ENCODE measurements around the gene P2RY2.
"Not testable (repeated sequence)": the region's sequence is repeated elsewhere in the genome, so short reads cannot be mapped to it uniquely, and the experiment has no call there.

The P2RY2 gene

DNA sequence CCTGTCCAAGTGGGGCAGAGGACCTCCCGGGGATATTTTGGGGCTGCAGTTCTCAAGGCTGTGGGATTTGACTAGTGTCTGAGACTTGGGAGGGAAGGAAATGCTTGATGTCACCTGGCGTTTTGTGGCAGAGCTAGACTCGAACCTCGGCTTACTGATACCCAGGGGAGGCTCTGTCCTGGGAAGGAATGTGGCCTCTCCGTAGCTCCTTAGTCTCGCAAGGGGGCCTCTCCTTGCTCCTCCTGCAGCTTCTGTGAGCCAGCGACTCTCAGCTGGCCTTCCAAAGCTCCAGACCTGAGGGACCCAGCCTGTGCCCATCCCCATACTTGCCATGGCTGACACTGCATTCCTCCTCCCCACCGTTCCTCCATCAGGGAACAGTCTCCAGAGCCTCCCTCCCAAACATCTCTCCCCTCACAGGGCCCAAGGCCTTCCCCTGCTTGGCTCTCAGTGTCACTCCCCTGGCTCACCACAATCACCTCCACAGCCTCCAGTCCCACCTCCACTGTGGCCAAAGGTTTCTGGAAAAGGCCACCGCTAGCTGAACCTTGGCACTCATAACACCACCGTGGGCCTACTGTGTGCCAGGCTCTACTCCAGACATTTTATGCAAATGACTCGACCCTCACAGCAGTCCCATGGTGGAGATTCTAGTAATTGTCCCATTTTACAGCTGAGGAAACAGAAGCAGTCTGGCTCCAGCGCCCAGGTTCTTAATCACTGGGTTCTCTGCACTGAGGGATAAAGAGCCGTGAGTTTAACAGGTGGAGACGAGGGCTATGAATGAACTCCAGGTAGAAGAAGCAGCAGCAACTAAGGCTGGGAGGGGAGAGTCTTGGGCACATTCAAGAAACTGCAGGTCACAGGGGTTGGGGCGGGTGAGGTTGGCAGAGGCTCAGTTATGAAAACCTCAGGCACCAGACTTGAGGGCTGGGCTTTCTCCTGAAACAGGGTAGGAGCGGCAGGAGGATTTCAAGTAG, 12.1 kb downstream of the P2RY2 start:
- no peak for FAIRE-seq

- FAIRE-seq, result no peak
Observed at GRCh38 chr11:73230931-73231330, 12.8 kb downstream of the P2RY2 start.

GRCh38 chr11:73232487-73232886, 14.4 kb downstream of the P2RY2 start:
- FAIRE-seq, result not testable (repeated sequence)

DNA sequence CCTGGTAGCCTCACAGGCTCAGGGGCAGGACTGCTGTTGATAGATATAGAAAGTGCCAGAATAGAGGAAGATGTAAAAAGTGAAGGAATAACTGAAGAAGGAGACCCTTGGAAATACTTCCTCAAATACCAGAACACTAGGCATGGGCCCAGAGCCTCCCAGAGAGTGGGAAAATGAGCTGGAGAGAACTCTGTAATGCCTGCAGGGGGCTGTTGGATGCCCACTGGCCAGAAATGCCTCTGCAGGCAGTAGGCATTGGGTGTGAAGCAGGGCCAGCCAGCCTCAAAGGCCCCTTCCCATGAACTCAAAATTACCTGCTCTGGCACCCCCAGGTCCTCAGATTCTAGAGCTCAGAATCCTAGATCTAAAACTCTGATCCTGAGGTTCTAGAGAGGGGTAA, 15.1 kb downstream of the P2RY2 start:
- no peak for FAIRE-seq

GRCh38 chr11:73233692-73234470, 15.8 kb downstream of the P2RY2 start:
- FAIRE-seq, result no peak

GRCh38 chr11:73234471-73235181, 16.5 kb downstream of the P2RY2 start:
- no peak for FAIRE-seq

DNA sequence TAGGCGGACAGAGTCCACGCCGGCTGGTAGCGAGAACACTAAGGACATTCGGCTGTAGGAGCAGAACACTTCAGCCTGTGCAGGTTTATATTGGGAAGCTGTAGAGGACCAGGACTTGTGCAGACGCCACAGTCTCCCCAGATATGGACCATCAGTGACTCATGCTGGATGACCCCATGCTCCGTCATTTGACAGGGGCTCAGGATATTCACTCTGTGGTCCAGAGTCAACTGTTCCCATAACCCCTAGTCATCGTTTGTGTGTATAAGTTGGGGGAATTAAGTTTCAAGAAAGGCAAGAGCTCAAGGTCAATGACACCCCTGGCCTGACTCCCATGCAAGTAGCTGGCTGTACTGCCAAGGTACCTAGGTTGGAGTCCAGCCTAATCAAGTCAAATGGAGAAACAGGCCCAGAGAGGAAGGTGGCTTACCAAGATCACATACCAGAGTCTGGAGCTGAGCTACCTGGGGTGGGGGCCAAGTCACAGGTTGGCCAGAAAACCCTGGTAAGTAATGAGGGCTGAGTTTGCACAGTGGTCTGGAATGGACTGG, 17.2 kb downstream of the P2RY2 start:
- FAIRE-seq, result no peak

DNA sequence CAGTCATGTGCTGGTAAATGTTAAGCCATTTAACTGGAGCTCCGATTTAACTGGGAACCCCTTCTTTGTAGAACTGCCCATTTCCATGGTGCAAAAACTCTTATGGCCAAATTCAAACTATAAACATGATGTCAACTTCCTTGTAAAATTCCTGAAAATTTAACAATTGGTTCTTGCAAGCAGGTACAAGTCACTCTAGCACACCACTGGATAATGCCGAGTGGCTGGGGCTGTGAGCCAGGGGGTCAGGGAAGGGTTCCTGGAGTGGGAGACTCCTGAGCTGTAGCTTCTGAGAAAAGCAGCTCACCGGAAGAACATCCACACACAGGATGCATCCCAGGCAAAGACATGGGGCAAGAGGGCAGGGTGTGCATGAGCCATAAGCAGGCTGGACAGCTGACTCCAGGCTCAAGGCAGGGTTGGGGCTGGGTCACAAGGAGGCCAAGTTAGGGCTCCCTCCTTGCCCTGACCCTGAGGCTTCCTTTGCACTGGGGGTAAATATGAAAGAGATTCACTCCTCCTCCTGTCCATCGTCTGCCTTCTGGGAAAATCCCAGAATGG, 18.2 kb downstream of the P2RY2 start:
- FAIRE-seq, result no peak

DNA sequence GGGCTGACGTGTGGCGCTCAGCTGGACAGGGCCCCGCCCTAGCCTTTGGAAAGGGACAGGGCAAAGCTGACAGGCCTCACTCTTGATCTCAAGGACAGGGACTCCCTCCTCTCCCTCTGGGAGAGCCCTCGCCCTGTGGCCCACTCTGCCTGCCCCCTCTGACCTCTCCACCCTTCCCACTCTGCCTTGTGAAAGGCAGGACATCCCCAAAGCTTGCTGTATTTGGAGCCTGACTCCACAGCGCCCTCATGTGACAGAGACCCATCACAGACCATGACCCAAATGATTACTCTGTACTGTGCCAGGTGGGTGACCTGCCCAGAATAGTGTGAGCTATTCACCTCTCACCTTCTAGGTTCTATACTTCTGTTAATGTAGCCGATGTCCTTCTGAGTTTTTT, 18.8 kb downstream of the P2RY2 start:
- FAIRE-seq, result no peak

DNA sequence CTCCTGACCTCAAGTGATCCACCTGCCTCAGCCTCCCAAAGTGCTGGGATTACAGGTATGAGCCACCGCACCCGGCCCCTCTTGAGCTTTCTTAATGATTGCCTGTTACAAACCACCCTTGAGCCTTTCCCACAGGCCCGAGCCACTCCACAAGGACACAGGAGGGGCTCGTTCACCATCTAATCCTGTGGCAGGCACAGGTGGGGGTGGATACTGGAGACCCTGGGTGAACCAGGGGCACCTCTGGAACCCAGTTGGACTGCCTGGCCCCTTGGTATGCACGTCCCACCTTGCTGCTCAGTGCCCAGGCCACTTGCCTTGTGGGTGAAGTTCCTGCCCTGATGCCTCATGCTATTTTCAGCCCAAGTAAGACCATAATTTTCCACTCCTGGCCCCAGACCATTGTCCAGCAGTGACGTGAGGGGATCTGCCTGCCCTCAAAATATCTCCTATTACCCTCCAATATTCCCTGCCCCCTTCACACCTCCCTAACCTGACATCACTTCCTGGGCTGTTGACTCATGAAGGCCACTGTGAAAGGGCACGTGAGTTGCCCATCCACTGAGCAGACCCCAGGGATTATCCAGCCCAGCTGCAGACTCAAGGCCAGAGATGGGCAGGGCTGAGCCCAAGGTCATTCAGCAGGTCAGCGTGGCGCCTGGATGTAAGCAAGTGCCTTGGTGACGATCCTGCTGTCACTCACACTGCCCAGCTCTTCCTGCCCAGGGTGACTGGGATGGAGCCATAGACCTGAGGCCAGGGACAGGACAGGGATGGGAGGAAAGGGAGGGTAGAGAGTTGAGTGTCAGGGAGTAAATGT, 19.6 kb downstream of the P2RY2 start:
- no peak for FAIRE-seq

- no peak for FAIRE-seq
Observed at GRCh38 chr11:73239111-73239521, 21.0 kb downstream of the P2RY2 start.

DNA sequence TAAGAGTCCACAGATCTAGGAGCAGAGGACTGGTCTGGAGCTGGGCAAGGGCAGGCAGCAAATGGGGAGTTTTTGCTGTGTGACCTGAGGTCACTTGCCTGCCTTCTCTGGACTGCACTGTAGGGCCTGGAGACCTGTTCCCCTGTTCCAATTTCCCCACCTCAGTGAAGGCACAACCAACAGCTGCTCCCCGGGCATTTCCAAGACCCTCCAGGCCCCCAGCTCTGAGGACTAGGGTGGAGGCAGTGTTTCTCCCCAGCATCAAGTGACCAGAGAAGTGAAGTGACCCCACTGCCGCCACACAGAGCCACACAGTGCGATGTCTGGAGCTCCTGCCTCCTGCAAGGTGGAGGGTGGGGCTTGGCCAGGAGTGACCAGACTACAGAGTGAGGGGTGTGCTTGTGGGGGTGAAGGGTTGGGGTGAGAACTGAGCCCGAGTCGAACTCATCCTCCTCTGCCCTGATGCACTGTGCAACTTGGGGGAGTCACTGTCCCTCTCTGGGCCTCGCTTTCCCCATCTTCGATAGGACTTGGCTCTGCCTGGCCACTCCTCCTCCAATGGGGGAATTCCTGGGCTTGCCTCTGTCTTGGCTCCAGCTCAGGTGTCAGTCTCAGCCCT, 21.6 kb downstream of the P2RY2 start:
- no peak for FAIRE-seq

GRCh38 chr11:73240190-73240781, 22.2 kb downstream of the P2RY2 start:
- no peak for FAIRE-seq

- FAIRE-seq, result no peak
Observed at GRCh38 chr11:73241300-73241699, 23.2 kb downstream of the P2RY2 start.

- no peak for FAIRE-seq
Observed at GRCh38 chr11:73242251-73243092, 24.4 kb downstream of the P2RY2 start.

- FAIRE-seq, result no peak
Observed at GRCh38 chr11:73243093-73243485, 25.0 kb downstream of the P2RY2 start.

DNA sequence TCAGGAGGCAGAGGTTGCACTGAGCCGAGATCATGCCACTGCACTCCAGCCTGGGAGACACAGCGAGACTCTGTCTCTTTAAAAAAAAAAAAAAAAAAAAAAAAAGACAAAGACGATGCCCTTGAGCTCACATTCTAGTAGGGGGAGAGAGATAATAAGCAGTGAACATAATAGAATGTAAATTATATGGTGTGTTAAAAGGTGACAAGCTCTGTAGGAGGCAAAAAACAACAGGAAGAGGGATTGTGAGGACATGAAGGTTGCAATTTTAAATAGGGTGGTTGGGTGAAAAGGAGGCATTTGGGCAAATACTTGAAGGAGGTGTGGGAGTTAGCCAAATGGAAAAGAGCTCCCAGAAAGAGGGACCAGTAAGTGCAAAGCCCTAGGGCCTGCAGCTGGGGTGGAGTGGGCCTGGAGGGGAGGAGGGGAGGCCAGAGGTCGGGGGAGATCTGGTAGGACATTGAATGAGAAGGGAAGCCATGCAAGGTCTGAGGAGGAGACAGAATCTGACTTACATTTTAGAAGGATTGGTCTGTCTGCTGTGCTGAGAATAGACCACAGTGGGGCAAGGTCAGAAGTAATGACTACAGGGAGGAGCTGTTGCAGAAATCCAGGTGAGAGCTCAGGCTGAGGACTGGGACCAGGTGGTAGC, 26.6 kb downstream of the P2RY2 start:
- no peak for FAIRE-seq

DNA sequence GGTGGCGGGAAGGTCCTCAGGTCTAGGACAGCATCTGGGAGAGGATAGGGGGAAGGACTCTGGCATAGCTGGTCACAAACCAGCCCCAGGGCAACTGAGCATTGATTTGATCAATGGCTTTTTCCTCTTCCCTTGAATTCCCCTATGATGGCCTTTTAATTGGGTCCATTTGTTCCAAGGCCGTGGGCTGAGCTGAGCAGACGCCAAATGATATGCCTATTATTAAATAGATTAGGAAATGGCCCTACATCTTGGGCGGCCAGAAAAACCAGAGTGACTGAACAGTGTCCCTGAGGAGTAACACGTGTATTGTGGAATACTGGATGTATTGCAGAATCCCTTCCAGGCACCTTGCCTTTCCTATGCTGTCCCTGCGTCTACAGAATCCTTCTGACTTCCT, 27.4 kb downstream of the P2RY2 start:
- no peak for FAIRE-seq

DNA sequence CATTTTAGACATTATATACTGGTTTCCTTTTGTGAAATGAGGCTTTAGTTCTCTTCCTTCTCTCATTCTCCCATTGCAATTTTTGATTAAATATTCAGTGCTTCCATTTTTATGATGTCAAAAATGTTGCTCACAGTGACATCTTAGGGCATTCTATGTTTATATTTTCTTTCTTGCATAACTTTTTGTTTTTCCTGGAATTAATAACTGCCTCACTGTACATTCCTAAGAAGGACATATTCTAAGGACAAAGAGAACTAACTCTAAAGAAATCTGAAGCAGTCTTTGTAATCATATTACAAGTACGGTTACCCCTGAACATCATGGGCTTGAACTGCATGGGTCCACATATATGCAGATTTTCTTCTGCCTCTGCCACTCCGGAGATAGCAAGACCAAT, 28.2 kb downstream of the P2RY2 start:
- no peak for FAIRE-seq
